Psoas muscle (tissue), 8 donors: ENCODE results near the gene CCDC40. TPM values are rescaled to one million over a fixed set of nuclear protein-coding genes. Genes with fewer than 3 reads are reported as not detected.
A peak's percentile ranks its signal among the peaks of the same experiment; 100 is the strongest.

Experiments used
- ATAC-seq, 4 donors: fragments of 200-7000 bp; cut with Tn5 transposase; one replicate each; pipeline ENCODE4 v1.9.1; 2020; ENCODE audit warnings: moderate library complexity in 3 of 4, mild to moderate bottlenecking in 2 of 4
- DNase-seq, 2 donors: peaks; one replicate each; pipeline ENCODE4 v3.0.0-alpha.2; 2020
- H3K27ac ChIP-seq: fragments of 200-600 bp; one replicate; pipeline ENCODE4 v1.8.0; 2022
- H3K27me3 ChIP-seq, 3 donors: fragments of 200-600 bp in 1 of 3; one replicate each; pipeline versions ENCODE4 v1.6.1 to v1.8.0; 2013 to 2022; ENCODE audit warnings: low read length in 2 of 3, mild to moderate bottlenecking in 2 of 3, moderate library complexity in 1 of 3; ENCODE audit not compliant: insufficient read depth in 3 of 3
- H3K36me3 ChIP-seq, 2 donors: fragments of 200-600 bp in 1 of 2; one replicate each; pipeline versions ENCODE4 v1.6.1 to v1.8.0; 2013 to 2022; ENCODE audit warnings: low read depth in 1 of 2, mild to moderate bottlenecking in 1 of 2, moderate library complexity in 1 of 2; ENCODE audit not compliant: insufficient read depth in 1 of 2
- H3K4me1 ChIP-seq: fragments of 200-600 bp; one replicate; pipeline ENCODE4 v1.8.0; 2022
- H3K4me3 ChIP-seq: fragments of 200-600 bp; one replicate; pipeline ENCODE4 v1.8.0; 2022; ENCODE audit warnings: mild to moderate bottlenecking
- H3K9me3 ChIP-seq: fragments of 200-600 bp; one replicate; pipeline ENCODE4 v1.8.0; 2022
- CTCF ChIP-seq: fragments of 200-600 bp; IDR thresholded peaks from one replicate; pipeline ENCODE4 v1.8.0; 2022; ENCODE audit warnings: antibody characterized with exemption
- WGBS, 3 donors: extraction: QIAGEN DNeasy Blood & Tissue Kit; methylation state at CpG; one replicate each; pipeline versions ENCODE4 v1.1.6 to v1.1.7; 2013; 5-methylcytosine and 5-hydroxymethylcytosine counted together
- intact Hi-C, 2 donors: fragments of 100-400 bp; cut with DNase I; formaldehyde crosslinking; loops; one replicate each; pipeline versions ENCODE4 v1.11.0 to v1.14.2; 2022
- polyA plus RNA-seq, 3 donors: library from polyadenylated mRNA; stranded (reverse); fragments of 200-250 nt; gene quantifications; one replicate each; pipeline ENCODE4 v1.2.3, GENCODE V29; 2013
- total RNA-seq, 4 donors: library from RNA; stranded (reverse); fragmentation: NEBNext Ultra II Directional in 2 of 4; extraction: Animal tissue kit (Norgen Biotek cat#: 25700) in 2 of 4; gene quantifications; one replicate each; pipeline versions ENCODE4 v1.2.1 to v1.2.4, GENCODE V29; 2021 to 2023
- donor health status: healthy with polysubstance abuse.
- donor health status: DM: no; HTN: no; CAD: no; lungs with moderate emphysema.
- donor health status: Bipolar disorder and iron deficiency.
- donor health status: healthy.
- donor health status: DM: yes; HTN: yes; CAD: no.
- donor health status: DM: no; HTN: no; CAD: no.
- donor health status: DM: no; HTN: no; CAD: no.
- donor health status: DM: yes; HTN: yes; CAD: no.

Gene CCDC40
- total and polyA plus RNA-seq, 7 donors, result 0.51 to 1.9 (median 1.4) TPM

DNA sequence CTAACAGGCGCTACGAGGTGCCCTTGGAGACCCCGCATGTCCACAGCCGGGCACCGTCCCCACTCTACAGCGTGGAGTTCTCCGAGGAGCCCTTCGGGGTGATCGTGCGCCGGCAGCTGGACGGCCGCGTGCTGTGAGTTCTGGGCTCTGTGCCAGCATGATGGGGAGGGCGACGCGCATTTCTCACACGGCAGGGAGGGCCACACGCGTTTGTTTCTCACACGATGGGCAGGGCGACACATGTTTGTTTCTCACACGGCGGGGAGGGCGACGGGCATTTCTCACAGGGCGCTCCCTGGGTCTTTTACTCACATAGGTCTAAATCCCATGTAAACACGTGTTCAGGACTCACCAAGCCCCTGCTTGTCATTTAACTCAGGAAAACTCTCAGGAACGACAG is 69.3 kb downstream of the CCDC40 start:
- TF ChIP-seq CTCF, result no peak
- DNase-seq, result peak; percentile 15 to 40

GRCh38 chr17:80106176-80106575 is 69.7 kb downstream of the CCDC40 start:
- peaks cover 7% of the 10 kb centered on the region for H3K4me1 ChIP-seq
- H3K9me3 ChIP-seq, result no peaks in the 10 kb centered on the region
- TF ChIP-seq CTCF, result no peak
- H3K4me3 ChIP-seq, result no peak overlapping the region
- peaks cover 0 to 43% of the 10 kb centered on the region in 2 donors for H3K36me3 ChIP-seq
- no peaks in the 10 kb centered on the region for H3K27me3 ChIP-seq
- WGBS, 3 donors, result 56 to 81% (median 59%) methylated on average over 10 of the region's 10 CpGs
- DNase-seq, result peak in 1 of 2 donors; percentile 38
- no peak overlapping the region for H3K27ac ChIP-seq
- intact Hi-C loops, result loop anchor here in 1 of 2 donors (10.0 kb wide), 1 partner anchor 259 kb away; no protein-coding TSS in a partner anchor
- ATAC-seq, result no peak

More for the DNA sequence above, 69.3 kb downstream of the CCDC40 start:
- peaks cover 0 to 40% of the 10 kb centered on the region in 2 donors for H3K36me3 ChIP-seq
- H3K4me1 ChIP-seq, result peaks cover 9% of the 10 kb centered on the region
- H3K9me3 ChIP-seq, result no peaks in the 10 kb centered on the region
- no peak for ATAC-seq
- H3K4me3 ChIP-seq, result no peak overlapping the region
- no peaks in the 10 kb centered on the region for H3K27me3 ChIP-seq
- intact Hi-C loops, result loop anchor here in 1 of 2 donors (10.0 kb wide), 1 partner anchor 259 kb away; no protein-coding TSS in a partner anchor
- H3K27ac ChIP-seq, result no peak overlapping the region
- 29 to 48% (median 34%) methylated on average over 29 of the region's 29 CpGs for WGBS, 3 donors

- Histone ChIP-seq H3K4me3 (no peak overlapping the region), H3K9me3 (no peaks in the 10 kb centered on the region), H3K36me3 (peaks cover 0 to 44% of the 10 kb centered on the region in 2 donors), H3K27ac (no peak overlapping the region), H3K4me1 (peaks cover 7% of the 10 kb centered on the region), H3K27me3 (no peaks in the 10 kb centered on the region)
- 86 to 91% (median 87%) methylated on average over 12 of the region's 12 CpGs for WGBS, 3 donors
- no peak for TF ChIP-seq CTCF
- ATAC-seq (no peak), DNase-seq (peak in 1 of 2 donors; percentile 17)
- intact Hi-C loops, result loop anchor here in 1 of 2 donors (10.0 kb wide), 1 partner anchor 258 kb away; no protein-coding TSS in a partner anchor
Measured at GRCh38 chr17:80106751-80107150, 70.3 kb downstream of the CCDC40 start.

DNA sequence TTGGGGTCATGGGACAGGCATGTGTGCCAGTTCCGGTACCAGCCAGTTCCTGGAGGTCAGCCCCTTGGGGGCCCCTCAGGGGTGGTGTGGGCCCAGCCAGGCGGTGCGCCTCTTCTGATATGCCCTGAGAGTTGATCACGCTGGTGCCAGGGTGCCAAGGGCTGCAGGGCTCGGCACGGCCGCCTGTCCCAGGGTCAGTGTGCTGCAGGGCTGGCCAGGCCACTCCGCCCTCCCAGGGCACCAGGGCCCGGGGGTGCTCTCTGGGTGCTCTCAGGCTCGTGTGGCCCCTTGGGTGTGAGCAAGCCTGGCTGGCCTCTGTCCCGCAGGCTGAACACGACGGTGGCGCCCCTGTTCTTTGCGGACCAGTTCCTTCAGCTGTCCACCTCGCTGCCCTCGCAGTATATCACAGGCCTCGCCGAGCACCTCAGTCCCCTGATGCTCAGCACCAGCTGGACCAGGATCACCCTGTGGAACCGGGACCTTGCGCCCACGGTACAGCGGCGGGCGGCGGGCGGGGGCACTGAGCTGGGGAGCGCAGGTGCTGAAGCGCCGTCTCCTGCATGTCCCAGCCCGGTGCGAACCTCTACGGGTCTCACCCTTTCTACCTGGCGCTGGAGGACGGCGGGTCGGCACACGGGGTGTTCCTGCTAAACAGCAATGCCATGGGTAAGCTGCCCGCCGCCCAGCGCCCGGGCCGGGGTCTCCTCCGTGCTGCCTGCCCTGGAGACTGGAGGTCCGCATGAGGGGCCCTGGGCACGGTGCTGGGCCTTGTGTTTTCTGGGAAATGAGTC is 71.0 kb downstream of the CCDC40 start:
- peaks cover 2% of the 10 kb centered on the region for H3K4me1 ChIP-seq
- TF ChIP-seq CTCF, result no peak
- intact Hi-C loops, result loop anchor here in 1 of 2 donors (10.0 kb wide), 1 partner anchor 257 kb away; no protein-coding TSS in a partner anchor
- DNase-seq (peak; percentile 13 to 39), ATAC-seq (no peak)
- H3K27me3 ChIP-seq, result no peaks in the 10 kb centered on the region
- no peak overlapping the region for H3K27ac ChIP-seq
- no peaks in the 10 kb centered on the region for H3K9me3 ChIP-seq
- whole genome bisulfite sequencing, 3 donors, result 90 to 94% (median 92%) methylated on average over 45 to 46 of the region's 46 CpGs
- peaks cover 0 to 51% of the 10 kb centered on the region in 2 donors for H3K36me3 ChIP-seq
- no peak overlapping the region for H3K4me3 ChIP-seq
